KBM-7 (cell line): ENCODE measurements around the gene RASL10B.
"Not testable (repeated sequence)": the region's sequence is repeated elsewhere in the genome, so short reads cannot be mapped to it uniquely, and the experiment has no call there.

ENCODE experiments used
- DNase-seq: peaks from one replicate; pipeline ENCODE4 v3.0.0-alpha.2; 2015
- in situ Hi-C: fragments of 300-500 bp; cut with MboI; formaldehyde crosslinking; loops from 2 replicates; pipeline ENCODE4 v1.14.3; 2020; ENCODE audit warnings: low sequenced_read_pairs, low pct_unique_long_range_greater_than_20kb, mixed read lengths

The RASL10B gene, protein sequence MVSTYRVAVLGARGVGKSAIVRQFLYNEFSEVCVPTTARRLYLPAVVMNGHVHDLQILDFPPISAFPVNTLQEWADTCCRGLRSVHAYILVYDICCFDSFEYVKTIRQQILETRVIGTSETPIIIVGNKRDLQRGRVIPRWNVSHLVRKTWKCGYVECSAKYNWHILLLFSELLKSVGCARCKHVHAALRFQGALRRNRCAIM

DNA sequence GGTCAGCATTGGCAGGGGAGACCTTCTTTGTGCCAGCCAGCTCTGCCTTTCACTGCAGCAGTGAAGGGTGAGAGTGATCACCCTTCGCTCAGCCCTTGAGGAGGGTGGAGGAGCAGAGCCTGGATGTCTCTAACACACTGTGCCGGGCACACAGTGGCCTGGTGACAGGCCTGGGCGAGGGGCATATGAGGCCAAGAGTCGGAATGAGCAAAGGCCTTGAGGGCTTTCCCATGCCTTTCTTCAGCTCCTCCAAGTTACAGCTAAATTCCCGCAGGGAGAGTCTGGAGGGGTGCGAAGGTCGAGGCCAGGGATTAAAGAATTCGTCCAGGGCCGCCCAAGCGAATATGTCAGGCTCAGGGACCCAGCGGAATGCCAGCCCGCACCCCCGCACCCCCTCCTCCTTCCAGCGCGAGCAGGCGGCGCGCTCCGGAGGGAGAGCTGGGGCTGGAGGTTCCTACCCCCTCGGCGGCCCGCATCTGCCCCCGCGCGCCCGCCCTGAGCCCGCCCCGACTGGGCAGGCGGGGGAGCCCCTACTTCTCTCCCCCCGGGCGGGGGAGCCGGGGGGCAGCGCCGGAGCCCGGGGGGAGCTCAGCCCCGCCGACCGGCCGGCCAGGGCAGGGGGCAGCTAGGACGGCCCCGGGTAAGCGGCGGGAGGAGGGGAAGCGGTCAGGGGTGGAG, at the start of gene RASL10B:
Gene RASL10B (plus strand): TSS at position 401 of the 678 bp plus-strand sequence. CDS start 3,546 bp downstream, outside the sequence.
- in situ Hi-C loops = loop anchor here (25.0 kb wide), 1 partner anchor 569 kb away; no protein-coding TSS in a partner anchor
- peak; percentile 60 for DNase-seq

DNA sequence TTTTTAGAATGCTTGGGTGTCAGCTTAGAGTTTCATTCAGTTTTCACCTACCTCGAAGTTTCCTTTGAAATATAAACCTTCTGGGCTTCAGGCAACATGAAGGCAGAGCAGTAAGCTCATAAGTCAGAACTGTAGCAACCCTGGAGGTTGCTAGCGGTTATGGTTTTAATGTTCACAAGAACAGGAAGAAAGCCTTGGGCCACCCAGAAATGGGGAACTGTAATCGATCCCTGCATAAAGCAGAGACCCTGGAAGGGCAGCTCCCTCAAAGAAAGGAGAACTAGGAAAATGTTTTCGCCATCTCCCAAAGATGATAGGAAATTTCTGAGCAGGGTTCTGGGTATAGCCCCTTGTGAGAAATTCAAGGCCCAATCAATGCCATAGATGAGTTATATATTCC, 47.8 kb upstream of the RASL10B start:
- DNase-seq = peak; percentile 86
- in situ Hi-C loops = no loop called here

DNA sequence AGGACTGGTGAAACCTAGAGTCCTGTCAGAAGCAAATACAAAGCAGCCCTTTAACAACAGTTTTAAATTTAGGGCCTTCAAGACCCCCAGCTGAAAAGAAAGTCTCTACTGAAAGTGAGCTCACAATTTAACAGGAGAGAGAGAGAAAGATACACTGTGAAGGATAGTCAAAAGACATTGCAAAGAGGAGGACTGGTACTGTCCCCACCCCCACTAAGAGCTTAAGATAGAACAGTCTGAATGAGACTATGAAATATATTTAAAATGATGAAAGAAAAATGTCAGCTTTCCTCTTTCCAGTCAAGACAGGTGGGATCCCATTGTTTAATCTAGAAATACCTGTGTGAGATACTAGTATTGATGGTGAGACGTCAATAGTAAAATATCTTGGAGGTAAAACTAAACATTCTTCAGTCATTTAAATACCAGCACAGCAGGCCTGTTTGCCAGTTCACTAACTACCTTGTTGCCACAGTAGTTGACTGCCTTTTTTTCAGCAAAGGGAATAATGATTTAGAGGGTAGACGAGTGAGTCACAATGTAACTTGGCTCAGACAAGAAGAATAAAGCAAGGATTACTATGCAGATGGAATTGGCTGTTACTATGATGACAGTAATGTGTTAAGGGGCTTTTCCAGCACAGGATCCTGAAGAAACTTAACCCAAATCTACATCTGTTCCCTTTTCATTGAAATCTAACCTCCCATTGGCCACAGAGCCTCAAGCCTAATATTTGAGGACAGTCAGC, 47.2 kb upstream of the RASL10B start:
- no peak for DNase-seq
- in situ Hi-C loops = no loop called here

DNA sequence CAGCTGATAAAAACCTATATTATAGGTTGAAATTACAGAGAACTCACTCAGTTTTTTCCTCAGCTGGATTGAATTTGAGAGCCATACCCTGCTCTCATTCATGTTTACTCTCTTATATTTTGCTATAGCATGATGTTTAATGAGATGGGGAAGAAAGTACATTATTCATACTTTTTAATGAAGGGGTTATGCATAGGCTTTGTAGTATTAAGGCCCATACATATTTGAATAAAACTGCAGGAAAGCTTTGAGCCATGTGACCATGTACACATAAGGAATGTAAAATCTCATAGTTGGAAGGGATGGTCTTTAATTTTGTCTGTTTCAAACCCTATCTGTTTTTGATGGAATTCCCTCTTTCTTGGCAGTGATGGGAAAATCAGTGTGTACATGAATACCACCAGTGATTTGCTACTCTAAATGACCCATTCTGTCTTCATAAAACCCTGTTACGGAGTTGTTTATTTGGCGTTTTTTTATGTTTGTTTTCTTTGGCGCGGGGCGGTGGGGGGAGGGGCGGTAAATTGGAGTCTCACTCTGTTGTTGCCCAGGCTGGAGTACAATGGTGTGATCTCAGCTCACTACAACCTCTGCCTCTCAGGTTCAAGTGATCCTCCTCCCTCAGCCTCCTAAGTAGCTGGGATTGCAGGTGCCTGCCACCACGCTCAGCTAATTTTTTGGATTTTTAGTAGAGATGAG, 38.8 kb upstream of the RASL10B start:
- DNase-seq = no peak
- in situ Hi-C loops = no loop called here

DNA sequence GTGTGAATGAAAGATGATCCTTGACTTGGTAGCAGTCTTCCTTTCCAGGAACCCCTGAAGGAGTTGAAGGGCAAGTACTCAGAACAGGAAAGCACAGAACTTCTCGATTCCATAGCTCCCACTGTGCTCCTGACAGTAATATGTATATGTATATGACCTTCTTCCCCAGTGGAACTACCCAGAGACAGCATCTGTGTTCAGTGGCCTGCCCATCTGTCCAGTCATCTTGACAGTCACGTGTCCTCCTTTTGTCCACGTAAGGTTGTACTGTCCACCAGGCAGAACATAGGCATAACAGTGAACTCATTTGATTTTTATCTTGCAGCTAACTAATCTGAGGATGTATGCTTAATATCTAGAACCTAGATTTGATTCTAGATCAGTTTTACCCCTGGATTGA, 37.8 kb upstream of the RASL10B start:
- no peak for DNase-seq
- in situ Hi-C loops = no loop called here

DNA sequence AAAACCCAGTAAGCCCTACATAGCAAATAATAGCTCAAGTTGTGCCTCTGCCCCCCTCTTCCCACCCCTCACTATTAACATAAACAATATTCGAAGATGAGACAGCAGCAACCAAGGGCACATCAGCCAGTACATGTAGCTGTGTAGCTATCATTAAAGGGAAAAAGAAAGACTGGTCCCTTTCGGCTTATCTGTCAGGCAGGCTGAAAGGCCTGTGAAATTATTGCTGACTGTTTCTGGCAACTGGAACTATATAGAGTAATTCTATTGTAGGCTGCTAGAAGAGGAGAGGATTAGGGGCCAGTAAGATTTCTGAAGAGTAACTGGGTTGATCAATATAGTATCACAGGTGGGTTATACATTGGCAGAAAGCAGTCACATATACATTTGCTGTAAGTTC, 36.5 kb upstream of the RASL10B start:
- in situ Hi-C loops = no loop called here
- no peak for DNase-seq

DNA sequence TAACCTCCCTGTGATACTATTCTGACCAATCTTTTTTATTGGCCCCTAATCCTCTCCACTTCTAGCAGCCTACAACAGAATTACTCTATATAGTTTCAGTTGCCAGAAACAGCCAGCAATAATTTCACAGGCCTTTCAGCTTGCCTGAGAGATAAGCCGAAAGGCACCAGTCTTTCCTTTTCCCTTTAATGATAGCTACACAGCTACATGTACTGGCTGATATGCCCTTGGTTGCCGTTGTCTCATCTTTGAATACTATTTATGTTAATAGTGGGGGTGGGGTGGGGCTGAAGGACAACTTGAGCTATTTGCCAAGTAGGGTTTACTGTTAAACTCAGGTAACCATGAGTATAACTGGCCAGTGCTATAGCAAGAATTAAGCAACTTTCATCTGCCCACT, 35.8 kb upstream of the RASL10B start:
- in situ Hi-C loops = no loop called here
- DNase-seq = no peak

DNA sequence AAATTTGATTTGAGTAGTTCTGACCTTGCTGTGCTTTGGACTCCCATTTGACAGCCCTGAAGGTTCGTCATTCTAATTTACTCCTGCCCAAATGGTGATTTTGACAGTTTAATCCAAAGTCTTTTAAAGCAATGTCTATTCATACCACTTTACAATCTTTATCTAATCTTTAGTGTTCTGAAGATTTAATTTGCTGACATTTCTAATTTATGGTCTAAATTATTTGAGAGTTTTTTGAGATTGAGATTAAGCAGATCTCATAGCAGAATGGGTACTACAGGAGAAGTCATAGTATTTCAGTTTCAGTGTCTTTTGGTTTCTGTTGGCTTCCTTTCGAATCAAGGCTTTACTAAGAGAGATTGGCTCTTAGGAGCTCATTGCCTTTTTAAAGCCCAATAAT, 32.6 kb upstream of the RASL10B start:
- DNase-seq = no peak
- in situ Hi-C loops = no loop called here

DNA sequence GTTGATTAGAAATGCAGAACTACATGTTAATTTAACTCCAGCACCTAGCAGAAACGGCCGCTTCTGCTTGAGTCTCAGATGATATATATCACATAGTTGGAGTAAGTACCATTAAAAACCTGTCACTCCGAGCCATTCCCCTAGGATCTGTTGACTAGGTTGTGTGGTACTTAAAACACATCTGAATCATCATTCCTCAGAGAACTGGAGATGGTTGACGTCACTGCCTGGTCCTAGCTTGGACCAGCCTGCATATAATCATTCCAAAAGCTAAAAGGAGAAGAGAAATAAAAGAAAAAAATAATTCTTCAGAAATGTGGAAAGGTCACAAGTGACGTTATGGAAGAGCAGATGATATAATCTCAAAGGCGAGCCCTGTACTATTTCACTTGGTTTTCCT, 31.3 kb upstream of the RASL10B start:
- in situ Hi-C loops = no loop called here
- no peak for DNase-seq

DNA sequence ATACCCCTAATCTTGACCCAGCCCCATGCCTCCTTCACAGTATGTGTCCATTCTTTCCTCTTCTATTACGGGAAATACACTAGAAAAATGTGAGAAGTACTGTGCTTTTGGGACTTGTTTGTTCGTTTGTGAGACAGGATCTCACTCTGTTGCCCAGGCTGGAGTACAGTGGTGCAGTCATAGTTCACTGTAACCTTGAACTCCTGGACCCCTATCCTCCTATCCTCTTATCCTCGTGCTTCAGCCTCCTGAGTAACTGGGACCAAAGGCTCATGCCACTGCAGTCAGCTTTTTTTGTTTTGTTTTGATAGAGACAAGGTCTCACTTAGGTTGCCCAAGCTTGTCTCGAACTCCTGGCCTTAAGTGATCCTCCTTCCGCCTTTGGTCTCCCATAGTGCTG, 29.9 kb upstream of the RASL10B start:
- no peak for DNase-seq
- in situ Hi-C loops = no loop called here

DNA sequence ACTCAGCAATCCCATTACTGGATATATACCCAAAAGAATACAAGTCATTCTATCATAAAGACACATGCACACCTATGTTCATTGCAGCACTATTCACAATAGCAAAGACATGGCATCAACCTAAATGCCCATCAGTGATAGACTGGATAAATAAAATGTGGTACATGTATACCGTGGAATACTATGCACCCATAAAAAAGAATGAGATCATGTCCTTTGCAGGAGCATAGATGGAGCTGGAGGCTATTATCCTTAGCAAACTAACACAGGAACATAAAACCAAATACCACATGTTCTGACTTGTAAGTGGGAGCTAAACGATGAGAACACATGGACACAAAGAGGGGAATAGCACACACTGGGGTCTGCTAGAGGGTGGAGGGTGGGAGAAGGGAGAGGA, 28.1 kb upstream of the RASL10B start:
- DNase-seq, in situ Hi-C loops: not testable (repeated sequence)

DNA sequence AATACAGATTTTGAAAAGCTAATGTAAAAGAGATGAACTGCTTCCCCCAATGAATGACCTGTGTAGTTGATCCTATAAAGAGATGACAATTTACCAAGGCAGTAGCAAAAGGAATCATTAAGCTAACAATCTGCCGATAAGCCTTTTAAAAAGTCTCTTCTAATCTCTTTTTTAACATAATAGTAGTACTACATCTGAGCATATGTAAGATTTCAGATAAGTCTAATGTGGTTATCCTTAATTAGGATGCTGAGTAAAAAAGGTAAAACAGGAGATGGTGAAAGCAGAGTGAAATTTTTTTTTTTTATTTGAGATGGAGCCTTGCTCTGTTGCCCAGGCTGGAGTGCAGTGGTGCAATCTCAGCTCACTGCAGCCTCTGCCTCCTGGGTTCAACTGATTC, 26.2 kb upstream of the RASL10B start:
- in situ Hi-C loops = no loop called here
- no peak for DNase-seq

DNA sequence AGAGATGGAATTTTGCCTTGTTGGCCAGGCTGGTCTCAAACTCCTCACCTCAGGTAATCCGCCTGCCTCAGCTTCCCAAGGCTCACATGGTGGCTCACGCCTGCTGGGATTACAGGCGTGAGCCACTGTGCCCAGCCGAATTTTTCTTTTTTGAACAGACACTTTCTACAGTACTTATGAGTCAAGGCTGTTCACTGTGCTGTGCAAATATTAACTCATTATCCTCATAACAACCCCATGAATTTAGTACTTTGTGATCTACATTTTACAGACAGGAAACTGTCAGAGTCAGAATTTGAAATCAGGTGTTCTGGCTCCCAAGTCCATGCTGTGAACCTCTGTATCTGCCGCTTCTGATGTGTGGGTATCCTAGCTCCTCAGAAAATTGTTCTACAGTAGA, 25.7 kb upstream of the RASL10B start:
- no peak for DNase-seq
- in situ Hi-C loops = no loop called here

DNA sequence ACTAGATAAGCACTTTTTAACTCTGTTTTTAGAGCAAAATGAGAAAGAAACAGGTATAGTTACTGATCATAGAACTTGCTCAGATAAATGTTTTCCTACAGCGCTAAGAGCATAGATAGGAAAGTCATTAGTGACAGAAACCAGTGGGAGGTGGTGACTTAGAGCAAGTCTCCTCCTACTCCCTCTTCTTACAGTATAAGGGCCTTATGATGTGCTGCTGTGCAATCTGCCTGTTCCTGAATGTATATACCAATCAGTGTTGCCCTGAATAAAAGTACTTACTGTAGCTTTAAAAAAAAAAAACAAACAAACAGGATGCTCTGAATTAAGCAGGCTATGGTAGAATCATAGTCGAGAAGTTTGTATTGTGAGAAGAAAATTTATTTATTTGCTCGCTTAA, 23.3 kb upstream of the RASL10B start:
- in situ Hi-C loops = no loop called here
- DNase-seq = no peak

DNA sequence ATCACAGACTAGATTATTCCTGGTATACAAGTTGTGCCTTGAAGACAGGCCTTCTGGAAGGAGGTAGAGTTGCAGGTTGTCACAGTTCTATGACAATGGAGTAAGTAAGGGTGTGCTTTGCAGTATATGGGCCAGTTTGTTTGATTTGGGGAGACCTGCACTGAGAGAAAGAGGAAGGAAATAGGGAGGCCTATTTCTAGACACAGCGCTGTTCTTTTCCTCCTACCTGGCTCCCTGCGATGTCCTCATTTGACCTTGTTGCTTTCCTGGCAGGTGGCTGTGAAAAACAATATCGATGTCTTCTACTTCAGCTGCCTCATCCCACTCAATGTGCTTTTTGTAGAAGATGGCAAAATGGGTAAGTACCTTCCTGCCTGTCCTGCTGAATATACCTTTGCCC, 22.5 kb upstream of the RASL10B start:
- DNase-seq = peak; percentile 61
- in situ Hi-C loops = no loop called here

DNA sequence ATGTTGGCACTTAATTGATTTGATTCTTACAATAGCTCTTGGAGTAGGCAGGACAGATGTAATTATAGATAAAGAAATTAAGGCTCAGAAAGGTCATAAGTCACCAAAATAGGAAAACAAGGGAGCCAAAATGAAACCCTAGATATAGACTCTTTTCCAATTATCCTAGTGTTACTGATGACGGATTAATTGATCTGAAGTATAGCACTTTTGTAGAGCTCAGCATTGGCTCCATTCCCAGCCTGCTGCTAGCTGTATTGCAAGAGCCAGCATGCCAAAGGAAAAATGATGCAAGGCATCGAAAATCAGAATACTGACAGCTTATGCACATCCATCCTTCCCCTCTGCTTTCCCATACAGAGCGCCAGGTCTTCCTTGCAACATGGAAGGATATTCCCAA, 21.6 kb upstream of the RASL10B start:
- no peak for DNase-seq
- in situ Hi-C loops = no loop called here

DNA sequence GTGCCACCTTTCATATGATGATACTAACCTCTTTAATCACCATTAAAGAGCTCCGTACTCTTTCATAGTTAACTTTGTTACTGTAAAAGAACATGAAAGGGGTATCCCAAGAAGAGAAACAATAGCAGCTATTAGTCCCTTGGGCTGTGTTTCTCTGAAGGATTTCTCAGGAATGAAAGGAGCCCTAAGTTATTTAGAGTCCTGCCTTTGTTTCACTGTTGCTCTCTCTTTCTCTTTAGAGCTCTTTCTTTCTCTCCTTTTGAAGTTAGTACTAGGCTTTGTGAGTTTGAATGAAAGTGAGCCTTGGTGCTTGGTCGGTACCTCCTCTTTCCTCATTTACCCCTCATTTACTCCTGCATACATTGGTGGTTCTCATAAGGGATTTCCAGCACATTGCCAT, 20.5 kb upstream of the RASL10B start:
- in situ Hi-C loops = no loop called here
- DNase-seq = no peak

DNA sequence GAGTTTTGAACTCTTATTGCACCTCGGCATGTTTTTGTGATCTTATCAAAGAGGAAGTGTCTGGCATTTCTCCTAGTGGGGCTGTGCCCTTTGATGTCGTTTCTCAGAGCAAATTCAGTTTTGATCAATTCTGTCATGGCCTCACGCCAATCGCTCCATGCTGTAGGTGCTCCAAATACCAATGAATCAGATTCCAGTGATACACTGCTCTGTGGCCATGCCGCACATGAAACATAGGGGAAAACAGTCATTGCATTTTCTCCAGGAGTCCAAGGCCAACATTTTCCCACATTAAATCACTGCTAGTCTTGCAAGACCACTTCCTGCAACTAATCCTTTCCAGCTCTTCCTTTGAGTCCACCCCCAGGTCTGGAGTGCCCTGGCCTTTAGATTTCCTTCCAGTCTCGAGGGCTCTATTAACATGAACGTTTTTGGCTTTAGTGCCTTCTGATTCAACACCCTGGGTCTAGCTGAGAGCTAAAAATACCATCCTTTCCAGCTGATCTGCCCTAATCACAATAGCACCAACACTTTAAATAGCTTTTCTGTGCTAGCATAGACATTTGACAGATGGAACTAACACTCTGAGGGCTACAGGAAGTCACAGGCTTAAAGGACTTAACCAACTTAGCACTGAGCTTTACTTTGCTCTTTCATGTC, 18.2 kb upstream of the RASL10B start:
- peak; percentile 51 for DNase-seq
- in situ Hi-C loops = no loop called here

DNA sequence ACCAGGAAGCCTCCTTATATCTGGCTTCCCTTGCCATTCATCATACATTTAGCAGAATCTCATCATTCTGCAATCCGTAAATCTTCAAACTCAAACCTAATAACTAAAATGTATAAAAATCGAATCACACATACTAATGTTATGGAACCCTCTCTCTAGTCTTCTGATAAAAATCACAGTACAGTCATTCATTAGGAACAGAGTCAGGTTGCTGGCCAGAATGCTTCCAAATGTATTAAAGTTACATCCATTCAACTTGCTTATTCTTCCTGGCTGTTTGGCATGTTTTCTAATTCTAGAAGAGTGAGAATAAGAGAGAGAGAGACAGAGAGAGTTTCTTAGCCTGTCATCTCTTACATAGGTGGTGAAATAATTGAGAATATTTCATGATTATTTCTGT, 16.5 kb upstream of the RASL10B start:
- in situ Hi-C loops = no loop called here
- DNase-seq = no peak
